Rectal smooth muscle tissue (tissue), 1 donor: ENCODE results near the gene ERBB4.

Experiments used
- H3K27ac ChIP-seq: one replicate; pipeline ENCODE4 v1.7.0; 2013; ENCODE audit warnings: low read depth, low read length, inconsistent platforms
- H3K27me3 ChIP-seq: one replicate; pipeline ENCODE4 v1.7.0; 2013; ENCODE audit warnings: low read length; ENCODE audit not compliant: control insufficient read depth, insufficient read depth
- H3K36me3 ChIP-seq: one replicate; pipeline ENCODE4 v1.7.0; 2013; ENCODE audit warnings: low read length; ENCODE audit not compliant: control insufficient read depth, insufficient read depth
- H3K4me1 ChIP-seq: one replicate; pipeline ENCODE4 v1.7.0; 2013; ENCODE audit warnings: low read length; ENCODE audit not compliant: control insufficient read depth, insufficient read depth
- H3K4me3 ChIP-seq: one replicate; pipeline ENCODE4 v1.7.0; 2013; ENCODE audit warnings: low read length
- H3K9ac ChIP-seq: one replicate; pipeline ENCODE4 v1.7.0; 2013; ENCODE audit warnings: low read length

Gene ERBB4

GRCh38 chr2:212007972-212008371 lies 530.6 kb downstream of the ERBB4 start:
- H3K9ac ChIP-seq = no peak overlapping the region
- no peaks in the 10 kb centered on the region for H3K36me3 ChIP-seq

GRCh38 chr2:212005085-212005671 lies 533.4 kb downstream of the ERBB4 start:
- Histone ChIP-seq H3K36me3 (no peaks in the 10 kb centered on the region), H3K4me3 (no peak overlapping the region), H3K9ac (no peak overlapping the region), H3K27ac (no peak overlapping the region), H3K27me3 (no peaks in the 10 kb centered on the region), H3K4me1 (no peaks in the 10 kb centered on the region)

More at GRCh38 chr2:212007972-212008371, 530.6 kb downstream of the ERBB4 start:
- Histone ChIP-seq H3K4me1 (no peaks in the 10 kb centered on the region), H3K27me3 (no peaks in the 10 kb centered on the region), H3K27ac (no peak overlapping the region), H3K4me3 (no peak overlapping the region)

- no peak overlapping the region for H3K4me3 ChIP-seq
- no peaks in the 10 kb centered on the region for H3K4me1 ChIP-seq
- no peaks in the 10 kb centered on the region for H3K27me3 ChIP-seq
- no peak overlapping the region for H3K9ac ChIP-seq
- H3K36me3 ChIP-seq = no peaks in the 10 kb centered on the region
- H3K27ac ChIP-seq = no peak overlapping the region
Measured at GRCh38 chr2:212001325-212001724, 537.3 kb downstream of the ERBB4 start.

- H3K4me3 ChIP-seq = no peak overlapping the region
- H3K27ac ChIP-seq = no peak overlapping the region
- H3K27me3 ChIP-seq = no peaks in the 10 kb centered on the region
- no peaks in the 10 kb centered on the region for H3K36me3 ChIP-seq
- H3K4me1 ChIP-seq = no peaks in the 10 kb centered on the region
- no peak overlapping the region for H3K9ac ChIP-seq
Measured at GRCh38 chr2:211996857-211997256, 541.7 kb downstream of the ERBB4 start.

- Histone ChIP-seq H3K27me3 (no peaks in the 10 kb centered on the region), H3K9ac (no peak overlapping the region), H3K36me3 (no peaks in the 10 kb centered on the region), H3K4me1 (no peaks in the 10 kb centered on the region), H3K27ac (no peak overlapping the region), H3K4me3 (no peak overlapping the region)
Measured at GRCh38 chr2:211994806-211995205, 543.8 kb downstream of the ERBB4 start.

GRCh38 chr2:211990335-211990734 lies 548.3 kb downstream of the ERBB4 start:
- Histone ChIP-seq H3K27ac (no peak overlapping the region), H3K4me1 (no peaks in the 10 kb centered on the region), H3K9ac (no peak overlapping the region), H3K4me3 (no peak overlapping the region), H3K36me3 (no peaks in the 10 kb centered on the region), H3K27me3 (no peaks in the 10 kb centered on the region)

GRCh38 chr2:211986313-211986712 lies 552.3 kb downstream of the ERBB4 start:
- no peaks in the 10 kb centered on the region for H3K36me3 ChIP-seq
- H3K27ac ChIP-seq = no peak overlapping the region
- H3K4me1 ChIP-seq = no peaks in the 10 kb centered on the region
- H3K9ac ChIP-seq = no peak overlapping the region
- no peaks in the 10 kb centered on the region for H3K27me3 ChIP-seq
- H3K4me3 ChIP-seq = no peak overlapping the region

- H3K27ac ChIP-seq = no peak overlapping the region
- no peaks in the 10 kb centered on the region for H3K4me1 ChIP-seq
- no peaks in the 10 kb centered on the region for H3K27me3 ChIP-seq
- no peaks in the 10 kb centered on the region for H3K36me3 ChIP-seq
- no peak overlapping the region for H3K9ac ChIP-seq
- no peak overlapping the region for H3K4me3 ChIP-seq
Measured at GRCh38 chr2:211985393-211985792, 553.2 kb downstream of the ERBB4 start.

- Histone ChIP-seq H3K36me3 (no peaks in the 10 kb centered on the region), H3K27me3 (no peaks in the 10 kb centered on the region), H3K4me1 (no peaks in the 10 kb centered on the region), H3K9ac (no peak overlapping the region), H3K4me3 (no peak overlapping the region), H3K27ac (no peak overlapping the region)
Measured at GRCh38 chr2:211982162-211982561, 556.4 kb downstream of the ERBB4 start.

- Histone ChIP-seq H3K9ac (no peak overlapping the region), H3K27me3 (no peaks in the 10 kb centered on the region), H3K4me3 (no peak overlapping the region), H3K27ac (no peak overlapping the region), H3K4me1 (no peaks in the 10 kb centered on the region), H3K36me3 (no peaks in the 10 kb centered on the region)
Measured at GRCh38 chr2:211981451-211981850, 557.2 kb downstream of the ERBB4 start.

- no peak overlapping the region for H3K9ac ChIP-seq
- H3K27ac ChIP-seq = no peak overlapping the region
- no peaks in the 10 kb centered on the region for H3K27me3 ChIP-seq
- no peak overlapping the region for H3K4me3 ChIP-seq
- no peaks in the 10 kb centered on the region for H3K4me1 ChIP-seq
- no peaks in the 10 kb centered on the region for H3K36me3 ChIP-seq
Measured at GRCh38 chr2:211976076-211976475, 562.5 kb downstream of the ERBB4 start.

- no peak overlapping the region for H3K27ac ChIP-seq
- H3K4me3 ChIP-seq = no peak overlapping the region
- H3K4me1 ChIP-seq = no peaks in the 10 kb centered on the region
- H3K9ac ChIP-seq = no peak overlapping the region
- no peaks in the 10 kb centered on the region for H3K27me3 ChIP-seq
- H3K36me3 ChIP-seq = no peaks in the 10 kb centered on the region
Measured at GRCh38 chr2:211967234-211967633, 571.4 kb downstream of the ERBB4 start.

GRCh38 chr2:211963969-211964368 lies 574.6 kb downstream of the ERBB4 start:
- Histone ChIP-seq H3K4me1 (no peaks in the 10 kb centered on the region), H3K27me3 (no peaks in the 10 kb centered on the region), H3K36me3 (no peaks in the 10 kb centered on the region), H3K4me3 (no peak overlapping the region), H3K27ac (no peak overlapping the region), H3K9ac (no peak overlapping the region)
